ENCODE results near the gene TAF15. TPM values are rescaled to one million over a fixed set of nuclear protein-coding genes. Genes with fewer than 3 reads are reported as not detected.

The TAF15 gene
- total RNA-seq, 2 donors from 2014 or later, result 112 to 143 TPM

DNA sequence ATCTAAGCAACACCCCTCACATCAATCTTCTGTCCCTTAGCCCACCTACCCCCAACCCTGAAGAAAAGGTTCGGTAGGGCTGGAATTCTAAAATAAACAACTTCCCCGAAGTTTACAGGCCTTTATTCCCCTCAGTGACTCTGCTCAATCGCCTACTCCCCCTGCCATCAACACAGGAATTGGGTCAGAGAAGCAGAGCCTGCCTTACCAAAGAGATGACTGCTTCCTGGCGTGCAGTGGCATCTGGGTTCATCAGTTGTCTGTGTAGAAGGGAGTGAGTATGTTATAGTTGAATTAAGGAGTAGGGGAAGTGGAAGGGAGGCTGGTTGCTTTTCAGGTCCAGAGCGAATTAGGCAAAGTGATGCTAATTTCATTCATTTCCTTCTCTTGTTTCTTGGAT, 46.7 kb downstream of the TAF15 start:
- ATAC-seq, result no peak
- intact Hi-C loops (cut with DNase I, micrococcal nuclease), result no loop called here
- DNase-seq, result no peak

DNA sequence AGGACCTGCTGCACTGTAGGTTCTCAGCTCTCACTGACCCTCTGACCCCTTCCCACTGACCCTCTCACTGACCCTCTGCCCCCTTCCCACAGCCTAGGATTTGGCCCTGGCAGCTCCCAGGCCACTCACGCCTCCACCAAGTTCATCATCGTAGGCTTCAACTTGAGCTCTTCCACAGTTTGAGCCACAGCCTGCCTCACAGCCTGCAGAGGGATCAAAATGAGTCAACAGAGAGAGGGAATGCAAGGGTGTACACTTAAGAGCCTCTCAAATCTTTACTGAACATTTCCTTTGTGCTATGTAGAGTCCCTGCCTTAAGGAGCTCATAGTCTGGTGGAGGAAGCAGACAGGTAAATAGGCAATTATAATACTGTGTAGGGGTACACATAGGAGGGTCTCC, 47.3 kb downstream of the TAF15 start:
- ATAC-seq, result no peak
- intact Hi-C loops (cut with DNase I, micrococcal nuclease), result no loop called here
- DNase-seq, result no peak

DNA sequence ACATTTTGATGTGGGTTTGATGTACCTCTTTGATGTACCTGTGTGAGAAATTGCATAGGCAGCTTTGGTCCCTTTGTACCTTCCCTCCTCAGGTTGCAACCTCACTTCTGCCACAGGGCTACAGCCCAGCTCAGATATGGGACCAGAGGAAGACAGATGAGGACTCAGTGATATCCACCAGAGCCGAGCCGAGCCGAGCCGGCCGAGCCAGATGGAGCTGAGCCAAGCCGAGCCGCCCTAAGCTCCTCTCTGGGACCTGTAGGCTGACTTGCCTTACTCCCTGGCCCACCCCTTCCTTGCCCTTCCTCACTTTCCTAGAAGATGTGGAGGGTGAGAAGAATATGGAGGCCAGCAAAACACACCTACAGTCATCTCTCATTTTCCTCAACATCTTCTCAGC, 55.6 kb downstream of the TAF15 start:
- ATAC-seq, result no peak
- intact Hi-C loops (cut with DNase I, micrococcal nuclease), result no loop called here
- DNase-seq, result no peak

DNA sequence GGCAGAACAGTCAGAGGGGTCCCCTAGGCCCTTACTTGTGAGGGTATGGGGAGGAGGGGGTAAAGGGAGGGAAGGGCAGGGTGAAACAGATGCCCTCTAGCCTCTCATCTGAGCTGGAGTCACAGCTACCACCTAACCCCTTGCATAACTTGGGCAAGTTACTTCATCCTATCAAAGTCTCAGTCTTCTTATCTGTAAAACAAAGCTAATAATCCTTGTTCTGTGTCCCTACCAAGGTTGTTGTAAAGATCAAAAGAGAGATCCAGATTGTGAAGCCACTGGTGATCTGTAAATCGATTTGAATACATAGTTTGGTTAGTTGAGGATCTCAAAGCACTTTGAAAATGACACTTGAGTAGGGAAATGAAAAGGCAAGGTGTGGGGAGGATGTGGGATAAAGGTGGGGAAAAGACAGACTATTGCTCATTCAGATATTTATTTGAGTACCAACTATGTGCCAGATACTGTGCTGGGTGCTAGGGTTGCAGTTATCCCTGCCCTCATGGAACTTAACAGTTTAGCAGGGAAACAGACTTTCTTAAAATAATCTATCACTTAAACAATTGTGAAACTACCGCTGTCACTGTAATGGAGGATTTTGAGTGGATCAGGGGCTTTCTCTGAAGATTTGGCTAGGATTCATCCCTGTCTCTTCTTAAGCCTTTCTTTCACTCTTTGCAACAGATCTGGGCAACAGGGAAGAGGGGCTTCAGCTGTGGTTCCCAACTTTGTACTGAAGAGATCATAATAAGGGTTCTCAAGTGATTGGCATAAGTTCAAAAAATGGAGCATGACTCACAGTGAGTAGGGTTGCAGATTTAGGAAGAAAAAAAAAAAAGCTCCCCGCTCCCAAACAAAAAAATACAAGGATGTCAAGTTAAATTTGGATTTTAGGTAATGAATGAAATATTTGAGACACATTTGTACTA, 56.4 kb downstream of the TAF15 start:
- no peak for DNase-seq
- no peak for ATAC-seq
- intact Hi-C loops (cut with DNase I, micrococcal nuclease), result no loop called here

DNA sequence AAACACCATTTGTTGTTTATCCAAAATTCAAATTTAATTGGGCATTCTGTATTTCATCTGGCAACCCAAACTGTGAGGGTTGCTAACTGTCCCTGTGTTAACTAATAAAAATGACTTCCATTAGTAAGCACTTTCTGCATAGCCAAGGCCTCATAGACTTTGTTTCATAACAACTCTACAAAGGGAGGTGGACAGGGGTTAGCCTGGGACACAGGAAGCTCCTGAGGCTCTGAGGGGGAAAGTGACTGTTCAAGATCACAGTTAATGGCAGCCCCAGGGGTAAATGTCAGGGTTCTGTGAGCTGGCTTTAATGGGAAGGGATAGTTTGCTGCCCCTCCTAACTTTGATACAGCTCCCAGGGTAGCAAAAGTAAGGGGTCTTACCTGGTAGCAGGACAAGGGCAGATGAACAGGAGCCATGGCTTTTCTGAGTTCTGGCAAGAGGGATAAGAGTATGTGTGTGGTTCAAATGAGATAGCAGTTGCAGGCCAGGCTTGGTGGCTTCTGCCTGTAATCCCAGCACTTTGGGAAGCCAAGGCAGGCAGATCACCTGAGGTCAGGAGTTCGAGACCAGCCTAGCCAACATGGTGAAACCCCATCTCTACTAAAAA, 57.2 kb downstream of the TAF15 start:
- ATAC-seq (no peak), DNase-seq (no peak)
- intact Hi-C loops (cut with DNase I, micrococcal nuclease), result no loop called here

DNA sequence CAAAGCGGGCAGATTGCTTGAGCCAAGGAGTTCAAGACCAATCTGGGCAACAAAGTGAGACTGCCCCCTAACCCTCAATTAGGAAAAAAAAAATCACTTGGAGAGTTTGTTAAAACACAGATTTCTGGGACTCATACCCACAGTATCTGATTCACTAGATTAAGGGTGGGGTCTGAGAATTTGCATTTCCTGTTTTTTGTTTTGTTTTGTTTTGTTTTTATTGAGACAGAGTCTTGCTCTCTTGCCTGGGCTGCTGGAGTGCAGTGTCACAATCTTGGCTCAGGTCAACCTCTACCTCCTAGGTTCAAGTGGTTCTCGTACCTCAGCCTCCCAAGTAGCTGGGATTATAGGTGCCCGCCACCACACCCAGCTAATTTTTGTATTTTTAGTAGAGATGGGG, 58.3 kb downstream of the TAF15 start:
- intact Hi-C loops (cut with DNase I, micrococcal nuclease), result no loop called here
- DNase-seq, result no peak
- ATAC-seq, result no peak

DNA sequence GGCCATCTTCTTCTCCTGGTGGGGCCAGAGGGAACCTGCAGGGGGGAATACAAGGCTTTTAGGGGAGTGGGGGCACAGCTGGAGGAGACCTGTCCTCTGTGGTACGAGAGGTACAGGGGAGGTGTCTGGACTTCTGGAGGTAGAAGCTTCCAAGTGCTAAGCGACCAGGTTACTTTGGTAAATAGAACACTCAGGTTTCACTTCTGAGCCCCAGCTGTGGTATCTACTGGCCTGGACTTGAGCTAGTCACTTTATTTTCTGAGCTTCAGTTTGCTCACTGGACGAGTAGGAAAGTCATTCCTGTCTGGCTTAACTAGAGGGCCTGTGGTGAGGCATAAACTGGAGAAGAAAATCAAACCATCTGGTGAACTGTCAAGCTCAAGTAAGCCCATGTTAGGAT, 59.5 kb downstream of the TAF15 start, which contains the start of gene HEATR9:
Gene HEATR9, minus strand, starts transcription at position 155 of the 400 bp plus-strand sequence. Its CDS starts 149 bp downstream, at position 6.
- ATAC-seq, result no peak
- intact Hi-C loops (cut with DNase I, micrococcal nuclease), result no loop called here
- no peak for DNase-seq

DNA sequence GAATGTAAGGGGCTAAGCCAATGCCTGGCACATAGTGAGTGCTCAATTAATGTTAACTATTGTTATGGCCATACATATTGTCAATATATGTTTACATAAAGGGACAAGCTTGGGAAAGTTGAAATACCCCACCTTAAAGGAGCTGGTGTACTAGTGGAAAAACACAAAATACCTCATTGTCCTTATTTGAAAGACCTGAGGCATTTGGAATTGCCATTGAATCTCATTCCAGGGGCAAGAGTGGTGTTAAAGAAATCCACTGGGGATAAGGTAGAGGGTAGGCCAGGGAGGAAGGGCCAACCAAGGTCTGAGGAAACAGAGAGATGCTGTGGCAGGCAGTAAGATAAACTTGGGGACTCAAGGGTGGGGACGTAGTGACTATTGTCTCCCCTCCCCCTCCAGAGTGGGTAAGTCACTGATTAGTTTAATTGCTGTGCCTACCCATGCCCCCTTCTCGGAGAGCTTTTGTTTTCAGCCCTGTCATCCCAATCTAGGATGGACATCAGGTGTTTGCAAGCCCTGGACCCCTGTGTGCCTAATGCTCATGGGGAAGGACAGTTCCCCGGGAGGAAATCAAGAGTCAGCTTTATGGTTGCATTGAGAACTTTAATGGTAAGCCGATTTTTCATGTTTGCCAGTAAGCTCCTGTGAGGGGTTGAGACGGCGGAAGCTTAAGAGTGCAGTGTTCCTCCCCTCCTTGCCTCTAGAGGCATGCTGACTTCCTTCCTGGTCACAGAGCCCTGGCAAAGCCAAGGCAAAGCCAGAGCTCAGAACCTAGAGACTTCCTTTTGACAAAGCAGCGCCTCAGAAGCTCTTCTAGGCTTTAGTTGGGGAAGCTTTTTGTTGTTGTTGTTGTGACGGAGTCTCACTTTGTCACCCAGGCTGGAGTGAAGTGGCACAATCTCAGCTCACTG, 61.9 kb downstream of the TAF15 start:
- intact Hi-C loops (cut with DNase I, micrococcal nuclease), result no loop called here
- DNase-seq, result no peak
- ATAC-seq, result no peak

DNA sequence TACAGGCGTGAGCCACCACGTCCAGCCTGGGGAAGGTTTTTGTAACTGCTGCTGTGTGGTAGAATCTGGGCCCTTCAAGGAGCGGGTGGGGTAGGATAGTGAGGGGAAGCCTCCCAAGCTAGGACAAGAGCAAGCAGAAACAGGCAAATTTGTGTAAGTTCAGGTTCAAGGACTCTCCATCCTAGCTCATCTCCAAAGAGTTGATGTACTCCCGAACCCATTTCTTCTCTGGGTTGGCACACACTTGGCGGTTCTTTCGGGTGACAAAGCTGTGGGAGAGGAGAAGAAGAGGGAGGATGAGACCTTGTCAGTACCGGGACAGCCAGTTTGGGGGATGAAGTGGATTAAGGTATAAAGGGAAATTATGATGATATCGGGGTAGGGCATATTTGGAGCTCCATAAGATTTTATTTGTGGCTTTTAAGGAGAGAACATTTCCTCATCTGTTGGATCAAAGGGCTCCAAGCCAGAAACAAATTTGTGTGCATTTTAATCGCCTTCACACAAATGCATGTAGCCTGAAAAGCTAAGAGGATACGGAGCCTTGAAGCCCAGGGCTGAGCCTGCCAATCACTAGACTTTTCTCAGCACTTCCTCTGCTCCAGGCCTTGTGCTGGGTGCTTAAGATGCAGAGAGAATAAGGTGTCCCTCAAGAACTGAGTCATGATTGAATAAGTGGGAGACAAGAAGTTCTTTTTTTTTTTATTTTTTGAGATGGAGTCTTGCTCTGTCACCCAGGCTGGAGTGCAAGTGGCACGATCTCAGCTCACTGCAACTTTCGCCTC, 63.1 kb downstream of the TAF15 start:
- intact Hi-C loops (cut with DNase I, micrococcal nuclease), result no loop called here
- DNase-seq (no peak), ATAC-seq (no peak)

DNA sequence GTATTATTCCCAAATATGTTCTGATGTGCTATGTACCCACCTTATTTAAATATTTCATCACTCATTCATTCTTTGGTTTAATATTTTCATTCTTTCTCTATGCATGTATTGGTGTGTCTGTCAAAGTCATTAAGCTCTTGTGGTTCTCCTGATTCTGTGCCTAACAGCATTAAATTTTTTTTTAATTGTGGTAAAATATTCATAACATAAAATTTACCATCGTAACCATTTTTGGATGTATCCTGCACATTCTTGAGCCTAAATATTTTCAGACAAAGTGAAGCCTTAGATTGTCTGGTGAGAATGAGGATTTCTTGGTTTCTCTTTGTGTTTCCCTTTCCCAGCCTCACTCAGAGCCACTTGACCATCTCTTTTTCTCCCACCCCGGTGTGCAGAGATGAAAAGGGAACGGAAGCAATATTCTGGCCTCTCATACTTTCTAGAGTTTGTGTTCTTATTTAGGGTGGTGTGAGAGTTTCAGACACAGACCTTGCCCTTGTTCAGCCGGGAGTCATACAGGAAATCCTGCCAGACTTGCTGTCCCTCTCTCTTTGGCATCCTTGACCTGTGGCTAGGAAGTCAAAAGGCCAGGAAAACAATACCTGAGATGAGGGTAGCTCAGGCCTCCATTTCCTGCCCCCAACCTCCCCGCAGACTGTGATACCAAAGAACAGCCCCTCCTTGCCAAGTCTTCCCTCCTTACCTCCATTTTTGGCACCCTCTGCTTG, 66.0 kb downstream of the TAF15 start:
- ATAC-seq (no peak), DNase-seq (no peak)
- intact Hi-C loops (cut with DNase I, micrococcal nuclease), result no loop called here

DNA sequence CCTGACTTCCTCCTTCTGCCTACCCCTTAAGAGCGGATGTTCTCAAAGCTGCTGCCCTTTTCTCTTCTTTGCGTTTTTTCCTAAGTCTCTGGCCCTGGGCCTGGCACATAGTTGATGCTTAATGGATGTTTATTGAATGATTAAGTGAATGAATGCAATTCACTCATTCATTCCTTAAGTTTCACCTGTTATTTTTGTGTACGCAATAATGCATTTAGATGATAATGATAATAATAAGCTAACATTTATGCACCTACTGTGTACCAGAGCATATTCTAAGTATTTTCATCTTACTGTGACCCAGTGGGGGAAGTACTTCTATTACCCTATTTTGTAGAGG, 66.5 kb downstream of the TAF15 start:
- no peak for DNase-seq
- intact Hi-C loops (cut with DNase I, micrococcal nuclease), result no loop called here
- ATAC-seq, result no peak

DNA sequence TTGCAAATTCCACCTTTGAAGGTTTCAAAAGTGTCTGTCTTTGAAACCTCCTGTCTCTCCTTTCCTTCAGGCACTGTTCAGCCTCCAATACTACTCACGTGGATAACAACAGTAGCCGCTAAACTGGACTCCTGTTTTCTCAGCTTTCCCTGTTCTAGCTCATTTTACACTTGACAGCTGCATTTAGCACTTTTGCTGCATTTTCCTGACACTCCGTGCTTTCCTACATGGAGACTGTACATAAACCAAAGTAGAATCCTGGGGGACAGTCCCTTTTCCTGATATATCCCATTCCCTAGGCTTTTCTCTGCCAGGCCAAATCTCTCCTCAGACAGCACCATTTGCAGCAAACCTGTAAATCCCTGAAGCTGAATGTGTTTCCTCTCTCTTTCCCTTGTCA, 67.2 kb downstream of the TAF15 start:
- ATAC-seq (no peak), DNase-seq (no peak)
- intact Hi-C loops (cut with DNase I, micrococcal nuclease), result no loop called here

DNA sequence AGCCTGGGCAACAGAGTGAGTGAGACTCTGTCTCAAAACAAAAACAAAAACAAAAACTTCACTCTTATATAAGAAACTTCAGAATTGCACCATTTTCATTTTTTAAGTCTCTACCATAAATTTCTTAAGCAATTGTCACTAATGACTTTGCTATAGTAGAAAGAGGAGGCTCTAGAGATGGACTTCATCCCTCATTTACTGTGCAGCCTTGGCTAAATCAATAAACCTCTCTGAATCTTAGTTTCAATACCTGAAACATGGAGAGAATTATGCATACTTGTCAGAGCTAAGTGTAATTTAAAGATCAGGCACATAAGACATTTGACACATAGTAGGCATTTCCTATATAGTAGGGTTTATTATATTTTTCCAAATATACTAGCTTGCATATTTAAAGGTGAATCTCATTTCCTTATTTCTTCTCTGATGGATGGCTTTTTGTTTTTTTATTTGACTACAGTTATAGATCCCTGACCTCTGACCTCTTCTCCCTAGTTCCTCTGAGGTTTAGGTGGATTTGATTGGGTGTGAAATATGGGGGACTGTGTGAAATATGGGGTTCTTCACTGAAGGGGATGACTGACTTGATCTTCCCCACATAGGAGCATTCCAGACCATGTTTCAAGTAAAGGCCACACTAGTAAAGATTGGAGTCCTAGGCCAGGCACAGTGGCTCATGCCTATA, 68.2 kb downstream of the TAF15 start:
- intact Hi-C loops (cut with DNase I, micrococcal nuclease), result no loop called here
- ATAC-seq (no peak), DNase-seq (no peak)

DNA sequence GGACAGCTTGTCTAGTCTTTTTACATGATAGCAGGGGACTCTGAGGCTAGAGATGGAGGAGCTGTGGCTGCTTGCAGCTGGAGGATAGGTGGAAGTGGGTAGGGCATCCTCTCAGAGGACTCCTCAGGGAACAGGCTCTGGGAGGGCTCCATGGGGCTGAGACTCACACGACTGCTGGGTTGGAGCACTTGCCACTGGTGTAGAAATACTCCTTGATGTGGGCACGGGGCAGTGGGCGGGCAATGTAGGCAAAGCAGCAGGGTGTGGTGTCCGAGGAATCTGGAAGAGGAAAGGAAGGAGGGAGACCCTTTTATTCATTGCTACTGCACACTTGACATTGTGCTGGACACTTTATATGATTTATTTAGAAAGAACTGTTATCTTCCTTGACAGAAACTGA, 69.1 kb downstream of the TAF15 start:
- DNase-seq, result no peak
- no peak for ATAC-seq
- intact Hi-C loops (cut with DNase I, micrococcal nuclease), result no loop called here

DNA sequence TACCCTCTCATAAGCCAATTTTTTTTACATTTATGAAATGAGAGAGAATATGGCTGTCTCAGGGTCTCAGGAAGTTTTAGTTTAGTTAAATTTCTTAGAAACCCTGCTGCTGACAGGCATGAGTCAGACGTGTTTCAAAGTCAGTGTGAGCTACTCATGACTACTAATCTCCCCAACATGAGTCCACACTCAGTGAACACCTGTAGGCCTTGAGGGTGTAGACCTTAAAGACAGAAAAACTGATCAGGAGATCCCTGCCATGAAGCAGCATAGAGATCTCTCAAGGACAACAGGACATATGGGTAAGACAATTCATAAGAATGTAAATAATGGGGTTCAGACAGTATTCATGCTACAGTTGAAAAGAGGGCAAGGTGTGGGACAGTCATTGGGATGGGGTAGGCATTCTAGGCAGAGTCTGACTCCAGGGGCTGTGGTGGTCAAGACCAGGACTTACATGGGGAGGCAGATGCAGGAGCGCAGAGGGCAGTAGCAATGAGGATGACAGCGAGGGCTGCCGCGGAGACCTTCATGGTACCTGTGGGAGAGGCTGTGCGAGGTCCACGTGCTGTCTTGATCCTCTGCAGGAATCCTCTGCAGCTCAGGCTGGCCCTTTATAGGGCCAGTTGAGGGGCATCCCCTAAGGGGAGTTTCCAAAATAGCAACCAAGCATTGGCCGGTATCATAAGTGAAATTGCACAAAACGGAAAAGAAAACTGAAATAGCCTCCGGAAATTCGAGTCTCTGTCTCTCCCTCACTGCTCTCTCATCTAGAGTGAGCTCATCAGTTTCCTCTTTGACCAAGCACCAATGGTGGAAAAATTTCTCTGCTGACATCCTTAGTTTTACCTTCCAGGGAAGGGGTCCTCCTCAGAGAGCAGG, 70.7 kb downstream of the TAF15 start, which contains the start of gene CCL5:
Gene CCL5, minus strand, starts transcription at position 588 of the 882 bp plus-strand sequence.
- peak in 1 of 2 donors; percentile 15 for DNase-seq
- ATAC-seq, result peak; percentile 37
- intact Hi-C loops (cut with DNase I, micrococcal nuclease), result no loop called here

DNA sequence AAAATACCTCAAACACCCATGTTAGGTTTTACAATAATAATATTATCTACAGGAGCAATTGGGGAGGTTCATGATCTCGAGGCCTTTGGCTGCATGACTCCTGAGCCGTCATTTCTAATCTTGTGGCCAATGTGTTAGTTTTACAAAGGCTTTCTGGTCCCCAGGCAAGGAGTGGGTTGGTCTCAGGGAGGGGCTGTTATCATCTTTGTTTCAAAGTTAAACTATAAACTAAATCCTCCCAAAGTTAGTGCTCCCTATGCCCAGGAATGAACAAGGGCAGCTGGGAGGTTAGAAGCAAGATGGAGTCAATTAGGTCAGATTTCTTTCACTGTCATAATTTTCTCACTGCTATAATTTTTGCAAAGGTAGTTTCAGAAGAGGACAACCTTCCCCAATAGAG, 80.0 kb downstream of the TAF15 start:
- intact Hi-C loops (cut with DNase I, micrococcal nuclease), result no loop called here
- ATAC-seq (no peak), DNase-seq (no peak)
